Spleen (tissue), 7 donors: ENCODE measurements around the gene CSN2.

Experiments used
- POLR2AphosphoS5 ChIP-seq, 3 donors: sonication (generic); formaldehyde crosslinking; IDR thresholded peaks; one replicate each; pipeline ENCODE4 v1.5.1; 2017; ENCODE audit warnings: antibody characterized with exemption in 3 of 3
- TF ChIP-seq, protein P1 (sequence below), 11 experiments: fragments of 200-600 bp in 7 of 11; fragments of 450-650 bp in 4 of 11; sonication (generic) in 4 of 11; IDR thresholded peaks in 8 of 11; conservative IDR thresholded peaks in 3 of 11; 1 replicate in 7 of 11; 2 replicates in 4 of 11; pipeline versions ENCODE4 v1.4.0 to v1.8.0; 2016 to 2021; ENCODE audit warnings: antibody characterized with exemption in 11 of 11, inconsistent platforms in 4 of 11, mild to moderate bottlenecking in 1 of 11
- donor health status: DM: no; HTN: no; CAD: no; lungs with moderate emphysema.
- donor health status: DM: no; HTN: no; CAD: no.
- donor health status: DM: no; HTN: no; CAD: no.

DNA sequence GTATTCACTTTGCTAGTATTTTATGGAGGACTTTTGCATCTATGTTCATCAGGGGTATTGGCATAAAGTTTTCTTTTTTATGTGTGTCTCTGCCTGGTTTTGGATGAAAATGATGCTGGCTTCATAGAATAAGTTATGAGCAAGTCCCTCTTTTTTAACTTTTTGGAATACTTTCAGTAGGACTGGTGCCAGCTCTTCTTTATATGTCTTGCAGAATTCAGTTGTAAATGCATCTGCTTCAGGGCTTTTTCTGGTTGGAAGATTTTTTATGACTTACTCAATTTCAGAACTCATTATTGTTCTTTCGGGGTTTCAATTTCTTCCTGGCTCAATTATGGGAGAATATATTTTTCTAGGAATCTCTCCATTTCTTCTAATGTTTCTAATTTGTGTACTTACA lies 9.1 kb upstream of the CSN2 start:
- TF ChIP-seq POLR2AphosphoS5 (IDR thresholded peaks at IDR 0.05), result no peak
- TF ChIP-seq, protein P1, sequence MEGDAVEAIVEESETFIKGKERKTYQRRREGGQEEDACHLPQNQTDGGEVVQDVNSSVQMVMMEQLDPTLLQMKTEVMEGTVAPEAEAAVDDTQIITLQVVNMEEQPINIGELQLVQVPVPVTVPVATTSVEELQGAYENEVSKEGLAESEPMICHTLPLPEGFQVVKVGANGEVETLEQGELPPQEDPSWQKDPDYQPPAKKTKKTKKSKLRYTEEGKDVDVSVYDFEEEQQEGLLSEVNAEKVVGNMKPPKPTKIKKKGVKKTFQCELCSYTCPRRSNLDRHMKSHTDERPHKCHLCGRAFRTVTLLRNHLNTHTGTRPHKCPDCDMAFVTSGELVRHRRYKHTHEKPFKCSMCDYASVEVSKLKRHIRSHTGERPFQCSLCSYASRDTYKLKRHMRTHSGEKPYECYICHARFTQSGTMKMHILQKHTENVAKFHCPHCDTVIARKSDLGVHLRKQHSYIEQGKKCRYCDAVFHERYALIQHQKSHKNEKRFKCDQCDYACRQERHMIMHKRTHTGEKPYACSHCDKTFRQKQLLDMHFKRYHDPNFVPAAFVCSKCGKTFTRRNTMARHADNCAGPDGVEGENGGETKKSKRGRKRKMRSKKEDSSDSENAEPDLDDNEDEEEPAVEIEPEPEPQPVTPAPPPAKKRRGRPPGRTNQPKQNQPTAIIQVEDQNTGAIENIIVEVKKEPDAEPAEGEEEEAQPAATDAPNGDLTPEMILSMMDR (IDR thresholded peaks at IDR 0.05 in 8 of 11, conservative IDR thresholded peaks at IDR 0.05 in 3 of 11), result no peak
